ENCODE data around the gene SARDH. TPM values are rescaled to one million over a fixed set of nuclear protein-coding genes. Genes with fewer than 3 reads are reported as not detected.

SARDH gene
- total RNA-seq, 5 donors from 2014 or later (not counting 1 experiment from before 2014, with no cell fraction given) = 8.8 to 34.4 (median 23.8) TPM

DNA sequence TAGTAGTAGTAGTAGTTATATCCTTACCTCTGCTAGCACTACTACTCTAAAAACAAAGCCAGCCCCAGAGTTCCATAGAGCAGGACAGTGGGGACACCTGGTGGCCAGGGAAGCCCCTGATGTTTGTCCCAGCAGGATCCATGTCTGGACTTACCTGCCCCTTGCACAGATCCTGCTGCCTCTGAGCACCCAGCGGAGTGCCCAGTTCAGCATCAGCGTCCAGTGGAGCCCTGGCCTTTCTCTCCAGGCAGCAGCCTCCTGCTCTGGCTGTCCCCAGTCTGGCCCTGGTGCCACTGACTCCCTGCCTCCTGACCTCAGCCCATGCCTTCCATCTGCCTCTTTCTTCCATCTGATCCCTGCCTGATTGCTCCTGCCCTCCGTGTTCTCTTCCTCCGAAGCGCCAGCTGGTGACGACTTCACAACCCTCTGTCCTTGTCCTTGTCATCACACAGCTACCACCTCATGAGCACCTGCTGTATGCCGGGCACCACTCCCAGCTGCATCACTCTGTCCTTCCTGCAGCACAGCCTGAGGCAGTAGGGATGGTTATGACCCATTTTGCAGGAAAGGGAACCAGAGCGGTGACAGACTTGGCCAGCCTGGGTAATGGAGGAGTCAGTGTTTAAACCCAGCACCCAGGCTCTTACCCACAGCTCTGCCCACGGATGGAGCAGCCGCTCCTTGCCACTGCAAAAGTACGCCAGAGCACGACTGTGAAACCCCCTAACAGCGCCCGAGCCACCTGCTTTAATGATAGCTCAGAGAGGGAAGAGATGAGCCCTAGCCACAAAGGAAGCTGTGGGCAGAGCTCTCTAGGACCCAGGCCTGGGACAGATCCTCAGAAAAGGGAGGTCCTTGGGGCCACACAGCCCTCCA, 11.5 kb downstream of the SARDH start:
- Mint-ChIP-seq H3K4me3 (no peak overlapping the region), H3K36me3 (no peaks in the 10 kb centered on the region)

DNA sequence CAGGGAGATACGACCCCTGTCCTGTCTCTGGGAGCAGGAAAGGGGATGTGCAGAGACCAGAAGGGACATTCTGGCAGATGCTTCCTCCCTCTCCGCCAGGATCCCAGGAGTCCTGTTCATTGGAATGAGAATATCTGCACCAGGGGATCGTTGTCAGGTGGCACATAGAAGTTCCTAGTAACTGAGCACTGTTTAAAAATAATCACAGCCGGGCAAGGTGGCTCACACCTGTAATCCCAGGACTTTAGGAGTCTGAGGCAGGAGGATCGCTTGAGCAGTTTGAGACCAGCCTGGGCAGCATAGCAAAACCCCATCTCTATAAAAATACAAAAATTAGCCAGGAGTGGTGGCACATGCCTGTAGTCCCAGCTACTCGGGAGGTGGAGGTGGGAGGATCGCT, 12.3 kb downstream of the SARDH start:
- H3K9me3 ChIP-seq = no peaks in the 10 kb centered on the region
- CTCF ChIA-PET = no interaction called here
- H3K4me3 ChIP-seq (ENCODE audit: control insufficient read depth in 1 of 2, extremely low read depth in 1 of 2, low read length in 1 of 2) = no peak overlapping the region
- no peaks in the 10 kb centered on the region for H3K36me3 ChIP-seq (ENCODE audit: control insufficient read depth in 2 of 2, extremely low read depth in 1 of 2, insufficient read depth in 1 of 2, low read length in 1 of 2)
- 61% methylated on average over 3 of the region's 7 CpGs for whole genome bisulfite sequencing (ENCODE audit: insufficient coverage)
- Mint-ChIP-seq H3K27ac (no peak overlapping the region), H3K4me1 (peaks cover 7 to 9% (median 9%) of the 10 kb centered on the region in 3 donors), H3K36me3 (no peaks in the 10 kb centered on the region), H3K9me3 (no peaks in the 10 kb centered on the region), H3K4me3 (no peak overlapping the region), H3K27me3 (peaks cover 6% of the 10 kb centered on the region in 2 donors)
- no peak for ATAC-seq (replicated peaks in 1 of 4)
- POLR2A ChIA-PET = no interaction called here
- H3K27me3 ChIP-seq (replicated peaks in 1 of 2; ENCODE audit: control insufficient read depth in 2 of 2, extremely low read depth in 1 of 2, insufficient read depth in 2 of 2, low read length in 1 of 2) = peaks cover 0 to 13% of the 10 kb centered on the region in 2 experiments
- no peak for DNase-seq
- peaks cover 5 to 12% of the 10 kb centered on the region in 2 experiments for H3K4me1 ChIP-seq (ENCODE audit: control insufficient read depth in 1 of 2, extremely low read depth in 1 of 2, insufficient read depth in 2 of 2, low read length in 2 of 2)
- H3K27ac ChIP-seq (ENCODE audit: low read length) = no peak overlapping the region

More for the DNA sequence above, 11.5 kb downstream of the SARDH start:
- no peak overlapping the region for H3K4me3 ChIP-seq (ENCODE audit: control insufficient read depth in 1 of 2, extremely low read depth in 1 of 2, low read length in 1 of 2)
- ATAC-seq (replicated peaks in 1 of 4) = peak; percentile 70 to 79 (median 76)
- H3K27ac Mint-ChIP-seq = no peak overlapping the region
- H3K9me3 Mint-ChIP-seq = no peaks in the 10 kb centered on the region
- no peaks in the 10 kb centered on the region for H3K36me3 ChIP-seq (ENCODE audit: control insufficient read depth in 2 of 2, extremely low read depth in 1 of 2, insufficient read depth in 1 of 2, low read length in 1 of 2)
- WGBS (ENCODE audit: insufficient coverage) = 43% methylated on average over 10 of the region's 14 CpGs
- ChIA-PET POLR2A (no interaction called here), CTCF (interaction anchor here in 1 of 2 donors (0.6 to 1.2 kb wide), 2 partner anchors 43 to 1740 kb away, joined by 3 to 4 read pairs; no protein-coding TSS in a partner anchor)
- peaks cover 4 to 6% of the 10 kb centered on the region in 2 donors for H3K27me3 Mint-ChIP-seq
- peaks cover 7 to 9% (median 9%) of the 10 kb centered on the region in 3 donors for H3K4me1 Mint-ChIP-seq
- H3K27me3 ChIP-seq (replicated peaks in 1 of 2; ENCODE audit: control insufficient read depth in 2 of 2, extremely low read depth in 1 of 2, insufficient read depth in 2 of 2, low read length in 1 of 2) = peaks cover 0 to 13% of the 10 kb centered on the region in 2 experiments
- H3K9me3 ChIP-seq = no peaks in the 10 kb centered on the region
- peak in 33 of 35 experiments; percentile 31 to 77 (median 56) for DNase-seq
- H3K4me1 ChIP-seq (ENCODE audit: control insufficient read depth in 1 of 2, extremely low read depth in 1 of 2, insufficient read depth in 2 of 2, low read length in 2 of 2) = peaks cover 5 to 12% of the 10 kb centered on the region in 2 experiments
- no peak overlapping the region for H3K27ac ChIP-seq (ENCODE audit: low read length)

DNA sequence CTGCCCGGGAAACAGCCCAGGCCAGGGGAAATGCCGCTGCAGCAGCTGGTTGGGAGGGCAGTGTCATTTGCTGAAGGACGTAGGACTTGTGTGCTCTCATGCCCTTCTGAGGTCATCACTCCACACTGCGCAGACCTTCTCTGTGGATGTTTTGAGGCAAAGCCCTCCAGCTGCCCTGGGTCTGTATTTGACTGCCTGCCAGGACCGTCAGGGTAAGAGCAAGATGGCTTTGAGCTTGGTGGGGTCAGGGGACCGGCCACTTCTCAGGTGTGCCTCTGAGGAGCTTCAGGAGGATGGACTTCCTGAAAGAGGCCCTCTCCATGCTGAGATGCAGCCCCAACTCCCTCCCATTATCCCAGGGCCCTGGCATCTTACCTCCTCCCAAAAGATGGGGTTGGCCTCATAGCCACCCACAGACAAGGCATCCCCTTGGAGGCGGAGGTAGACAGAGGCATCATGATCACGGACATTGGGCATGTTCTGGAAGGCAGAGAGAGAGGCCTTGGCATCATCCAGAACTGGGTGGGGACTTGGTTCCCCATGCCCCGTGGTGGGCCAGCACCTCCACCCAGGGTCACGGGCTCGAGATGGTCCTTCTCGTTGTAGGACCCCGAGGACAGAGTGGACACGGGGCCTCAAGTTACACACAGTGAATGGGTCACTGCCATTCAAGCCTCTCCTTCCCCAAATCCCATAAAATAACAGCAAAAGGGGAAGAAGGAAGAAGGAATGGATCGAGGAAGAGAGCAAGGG, 19.4 kb downstream of the SARDH start:
- ATAC-seq (replicated peaks in 1 of 4) (no peak), DNase-seq (no peak)
- ChIA-PET POLR2A (no interaction called here), CTCF (no interaction called here)
- H3K9me3 Mint-ChIP-seq = peaks cover 0 to 3% (median 0%) of the 10 kb centered on the region in 3 donors
- no peak overlapping the region for H3K27ac Mint-ChIP-seq
- WGBS (ENCODE audit: insufficient coverage) = 82% methylated on average over 7 of the region's 15 CpGs
- peaks cover 4 to 7% (median 6%) of the 10 kb centered on the region in 3 donors for H3K4me1 Mint-ChIP-seq
- Histone ChIP-seq H3K9me3 (no peaks in the 10 kb centered on the region), H3K27ac (ENCODE audit: low read length) (no peak overlapping the region), H3K36me3 (ENCODE audit: control insufficient read depth in 2 of 2, extremely low read depth in 1 of 2, insufficient read depth in 1 of 2, low read length in 1 of 2) (no peaks in the 10 kb centered on the region), H3K4me3 (ENCODE audit: control insufficient read depth in 1 of 2, extremely low read depth in 1 of 2, low read length in 1 of 2) (no peak overlapping the region), H3K4me1 (ENCODE audit: control insufficient read depth in 1 of 2, extremely low read depth in 1 of 2, insufficient read depth in 2 of 2, low read length in 2 of 2) (peaks cover 0 to 8% of the 10 kb centered on the region in 2 experiments), H3K27me3 (replicated peaks in 1 of 2; ENCODE audit: control insufficient read depth in 2 of 2, extremely low read depth in 1 of 2, insufficient read depth in 2 of 2, low read length in 1 of 2) (peaks cover 0 to 31% of the 10 kb centered on the region in 2 experiments)
- H3K27me3 Mint-ChIP-seq = peaks cover 11 to 14% of the 10 kb centered on the region in 2 donors
- no peak overlapping the region for H3K4me3 Mint-ChIP-seq
- no peaks in the 10 kb centered on the region for H3K36me3 Mint-ChIP-seq

DNA sequence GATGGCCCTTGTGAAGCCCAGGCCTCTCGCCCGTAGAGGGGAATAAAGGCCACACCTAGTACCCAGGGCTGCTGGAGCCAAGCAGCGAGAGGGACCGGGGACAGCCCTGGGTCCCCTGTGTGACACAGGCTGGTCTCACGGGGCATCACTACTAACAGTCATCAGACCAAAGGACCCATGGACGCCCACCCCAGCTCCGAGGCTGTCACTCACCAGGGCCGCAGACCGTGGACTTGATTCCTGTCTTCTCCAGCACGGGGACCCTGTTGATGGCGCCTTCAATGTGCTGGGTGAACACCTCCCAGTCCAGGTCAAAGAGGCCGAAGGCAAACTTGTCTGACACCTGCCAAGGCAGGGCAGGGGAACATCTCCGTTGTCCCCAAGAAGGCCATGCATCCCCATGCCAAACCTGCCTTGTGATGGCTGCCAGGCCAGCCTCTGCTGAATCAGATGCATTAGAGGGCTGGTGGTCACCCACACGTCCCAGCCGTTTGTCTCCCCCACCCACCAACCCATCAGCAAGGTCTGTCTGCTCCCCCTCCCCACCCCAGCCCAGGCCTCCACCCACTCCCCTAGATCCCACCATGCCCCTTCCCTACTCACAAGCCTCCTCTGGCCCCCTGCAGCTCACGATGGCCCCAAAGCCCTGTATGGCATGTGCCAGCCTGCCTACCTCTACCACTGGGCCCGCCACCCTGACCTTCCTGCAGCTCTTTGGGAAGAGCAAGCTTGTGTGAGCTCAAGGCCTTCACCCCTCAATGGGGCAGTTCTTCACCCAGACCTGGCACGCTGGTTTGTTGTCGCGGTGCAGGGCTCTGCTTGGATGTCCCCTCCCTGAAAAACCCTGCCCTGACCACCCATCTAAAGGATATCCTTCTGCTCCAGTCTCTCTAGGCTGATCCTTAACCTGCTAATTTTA, 20.8 kb downstream of the SARDH start:
- H3K27me3 Mint-ChIP-seq = peaks cover 11 to 12% of the 10 kb centered on the region in 2 donors
- CTCF ChIA-PET = no interaction called here
- ATAC-seq (replicated peaks in 1 of 4) (no peak), DNase-seq (no peak)
- Histone ChIP-seq H3K4me3 (ENCODE audit: control insufficient read depth in 1 of 2, extremely low read depth in 1 of 2, low read length in 1 of 2) (no peak overlapping the region), H3K27ac (ENCODE audit: low read length) (no peak overlapping the region), H3K4me1 (ENCODE audit: control insufficient read depth in 1 of 2, extremely low read depth in 1 of 2, insufficient read depth in 2 of 2, low read length in 2 of 2) (peaks cover 0 to 17% of the 10 kb centered on the region in 2 experiments), H3K27me3 (replicated peaks in 1 of 2; ENCODE audit: control insufficient read depth in 2 of 2, extremely low read depth in 1 of 2, insufficient read depth in 2 of 2, low read length in 1 of 2) (peaks cover 0 to 36% of the 10 kb centered on the region in 2 experiments), H3K36me3 (ENCODE audit: control insufficient read depth in 2 of 2, extremely low read depth in 1 of 2, insufficient read depth in 1 of 2, low read length in 1 of 2) (no peaks in the 10 kb centered on the region), H3K9me3 (no peaks in the 10 kb centered on the region)
- no peak overlapping the region for H3K27ac Mint-ChIP-seq
- H3K4me3 Mint-ChIP-seq = no peak overlapping the region
- H3K36me3 Mint-ChIP-seq = no peaks in the 10 kb centered on the region
- POLR2A ChIA-PET = no interaction called here
- 88% methylated on average over 20 of the region's 20 CpGs for WGBS (ENCODE audit: insufficient coverage)
- peaks cover 0 to 3% (median 0%) of the 10 kb centered on the region in 3 donors for H3K9me3 Mint-ChIP-seq
- H3K4me1 Mint-ChIP-seq = peaks cover 4 to 7% (median 6%) of the 10 kb centered on the region in 3 donors

DNA sequence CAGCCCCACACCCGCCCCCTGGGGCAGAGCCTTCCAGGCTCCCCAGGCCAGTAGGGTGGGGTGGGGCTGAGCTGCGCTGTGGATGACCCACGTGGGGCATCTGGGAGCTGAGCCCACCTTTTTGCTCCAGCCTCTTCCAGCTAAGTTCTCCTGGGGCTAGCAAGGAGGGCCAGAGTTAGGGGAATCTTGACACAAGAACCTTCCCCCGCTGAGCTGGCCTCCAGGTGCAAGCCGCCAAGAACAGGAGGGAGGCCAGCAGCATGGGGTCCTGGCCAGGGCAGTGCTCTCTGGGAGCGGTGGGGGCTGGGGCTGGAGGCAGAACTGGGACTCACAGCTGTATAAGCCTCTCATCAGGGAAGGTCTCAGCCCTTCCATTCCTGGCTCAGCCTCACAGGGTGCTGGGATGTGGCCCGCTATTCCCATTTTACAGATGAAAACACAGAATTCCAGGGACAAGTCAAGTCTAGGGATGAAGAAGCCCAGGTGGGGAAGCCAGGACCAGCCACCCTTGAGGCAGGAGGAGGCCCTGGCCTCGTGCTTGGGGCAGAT, 21.5 kb downstream of the SARDH start:
- Mint-ChIP-seq H3K4me3 (no peak overlapping the region), H3K27ac (no peak overlapping the region), H3K9me3 (peaks cover 0 to 3% (median 0%) of the 10 kb centered on the region in 3 donors), H3K4me1 (peaks cover 4 to 7% (median 6%) of the 10 kb centered on the region in 3 donors), H3K36me3 (no peaks in the 10 kb centered on the region), H3K27me3 (peaks cover 11 to 12% of the 10 kb centered on the region in 2 donors)
- H3K27me3 ChIP-seq (replicated peaks in 1 of 2; ENCODE audit: control insufficient read depth in 2 of 2, extremely low read depth in 1 of 2, insufficient read depth in 2 of 2, low read length in 1 of 2) = peaks cover 0 to 43% of the 10 kb centered on the region in 2 experiments
- WGBS (ENCODE audit: insufficient coverage) = 79% methylated on average over 5 of the region's 8 CpGs
- H3K9me3 ChIP-seq = no peaks in the 10 kb centered on the region
- no peak overlapping the region for H3K4me3 ChIP-seq (ENCODE audit: control insufficient read depth in 1 of 2, extremely low read depth in 1 of 2, low read length in 1 of 2)
- ATAC-seq (replicated peaks in 1 of 4) = no peak
- no peak overlapping the region for H3K27ac ChIP-seq (ENCODE audit: low read length)
- ChIA-PET CTCF (no interaction called here), POLR2A (no interaction called here)
- no peak for DNase-seq
- H3K4me1 ChIP-seq (ENCODE audit: control insufficient read depth in 1 of 2, extremely low read depth in 1 of 2, insufficient read depth in 2 of 2, low read length in 2 of 2) = peaks cover 0 to 17% of the 10 kb centered on the region in 2 experiments
- no peaks in the 10 kb centered on the region for H3K36me3 ChIP-seq (ENCODE audit: control insufficient read depth in 2 of 2, extremely low read depth in 1 of 2, insufficient read depth in 1 of 2, low read length in 1 of 2)
